MCF 10A (cell line): ENCODE measurements around the gene LMLN. TPM values are rescaled to one million over a fixed set of nuclear protein-coding genes. Genes with fewer than 3 reads are reported as not detected.
"Not testable (repeated sequence)": the region's sequence is repeated elsewhere in the genome, so short reads cannot be mapped to it uniquely, and the experiment has no call there.

Source experiments
- BruUV-seq: library from RNA; stranded (reverse); fragments of 400-500 nt; replicated peaks from 2 replicates; lab custom pipeline; 2021; lab: Mats Ljungman, UMichigan
- CTCF ChIA-PET: fragments of 300-600 bp; sonication (Branson Sonifier 250); formaldehyde crosslinking; extraction: SDS; loops from one replicate; lab custom pipeline; 2021; ENCODE audit warnings: antibody characterized with exemption, inconsistent platforms; lab: Yijun Ruan, JAX
- POLR2A ChIA-PET: fragments of 300-600, 350-650 bp; sonication (Branson Sonifier 250); formaldehyde crosslinking; extraction: SDS; loops from one replicate; lab custom pipeline; 2020; ENCODE audit warnings: antibody characterized with exemption, inconsistent platforms; lab: Yijun Ruan, JAX
- DNase-seq: peaks from one replicate; pipeline ENCODE4 v3.0.0-alpha.2; 2018; ENCODE audit not compliant: unreplicated experiment
- H3K27ac Mint-ChIP-seq: one replicate; pipeline ENCODE4 v1.8.0; 2022; ENCODE audit warnings: mild to moderate bottlenecking, low read depth, mixed read lengths; ENCODE audit not compliant: unreplicated experiment
- H3K27me3 Mint-ChIP-seq: one replicate; pipeline ENCODE4 v1.8.0; 2022; ENCODE audit warnings: mixed read lengths; ENCODE audit not compliant: insufficient read depth, unreplicated experiment
- H3K36me3 Mint-ChIP-seq: one replicate; pipeline ENCODE4 v1.8.0; 2022; ENCODE audit warnings: mild to moderate bottlenecking, moderate library complexity, mixed read lengths; ENCODE audit not compliant: insufficient read depth, unreplicated experiment
- H3K4me1 Mint-ChIP-seq: one replicate; pipeline ENCODE4 v1.8.0; 2022; ENCODE audit warnings: mixed read lengths; ENCODE audit not compliant: insufficient read depth, unreplicated experiment
- H3K4me3 Mint-ChIP-seq: one replicate; pipeline ENCODE4 v1.8.0; 2022; ENCODE audit warnings: mild to moderate bottlenecking, moderate library complexity, mixed read lengths; ENCODE audit not compliant: unreplicated experiment
- H3K9me3 Mint-ChIP-seq: one replicate; pipeline ENCODE4 v1.8.0; 2022; ENCODE audit warnings: mixed read lengths; ENCODE audit not compliant: unreplicated experiment
- CTCF ChIP-seq: fragments of 200-600 bp; IDR thresholded peaks from one replicate; pipeline ENCODE4 v1.8.0; 2022; ENCODE audit warnings: antibody characterized with exemption, mild to moderate bottlenecking; ENCODE audit not compliant: unreplicated experiment
- intact Hi-C: fragments of 100-400 bp; cut with micrococcal nuclease; formaldehyde crosslinking; loops from 2 replicates; pipeline ENCODE4 v1.14.1; 2022
- total RNA-seq: library from RNA; stranded (reverse); gene quantifications from 2 replicates; pipeline ENCODE4 v1.2.3, GENCODE V29; 2022

Gene LMLN
- total RNA-seq, 1 experiment from 2014 or later, result 8.0 TPM

- peaks cover 73% of the 10 kb centered on the region for H3K27me3 Mint-ChIP-seq
- intact Hi-C loops, result loop anchor here (1.0 kb wide), 1 partner anchor 174 kb away; no protein-coding TSS in a partner anchor
- CTCF ChIA-PET, result interaction anchor here (0.6 to 2.9 kb wide), 10 partner anchors 8 to 520 kb away, joined by 3 to 25 read pairs (median 4); no protein-coding TSS in a partner anchor
- H3K4me1 Mint-ChIP-seq, result no peaks in the 10 kb centered on the region
- BruUV-seq, result no TSS peak
- peak; percentile 60 for TF ChIP-seq CTCF
- peak; percentile 69 for DNase-seq
- H3K36me3 Mint-ChIP-seq, result no peaks in the 10 kb centered on the region
- H3K27ac Mint-ChIP-seq, result no peak overlapping the region
- H3K4me3 Mint-ChIP-seq, result peak overlapping the region; percentile 65
- H3K9me3 Mint-ChIP-seq, result no peaks in the 10 kb centered on the region
- POLR2A ChIA-PET, result interaction anchor here (2.1 kb wide), 1 partner anchor 9 kb away, joined by 8 read pairs; no protein-coding TSS in a partner anchor
Measured at GRCh38 chr3:198080521-198081384, 120.7 kb downstream of the LMLN start.

GRCh38 chr3:198081421-198081844 lies 121.4 kb downstream of the LMLN start:
- POLR2A ChIA-PET, result interaction anchor here (2.1 kb wide), 1 partner anchor 10 kb away, joined by 8 read pairs; no protein-coding TSS in a partner anchor
- TF ChIP-seq CTCF, result no peak

GRCh38 chr3:198082226-198082625 lies 122.2 kb downstream of the LMLN start:
- POLR2A ChIA-PET, H3K4me3 Mint-ChIP-seq, intact Hi-C loops, H3K9me3 Mint-ChIP-seq, H3K27ac Mint-ChIP-seq, DNase-seq, BruUV-seq, H3K4me1 Mint-ChIP-seq, H3K36me3 Mint-ChIP-seq: not testable (repeated sequence)
- peaks cover 73% of the 10 kb centered on the region for H3K27me3 Mint-ChIP-seq
- CTCF ChIA-PET, result interaction anchor here (0.9 kb wide), 1 partner anchor 11 kb away, joined by 4 read pairs; no protein-coding TSS in a partner anchor

More at GRCh38 chr3:198081421-198081844, 121.4 kb downstream of the LMLN start:
- intact Hi-C loops, result no loop called here
- Mint-ChIP-seq H3K9me3 (no peaks in the 10 kb centered on the region), H3K4me1 (no peaks in the 10 kb centered on the region), H3K27me3 (peaks cover 73% of the 10 kb centered on the region), H3K27ac (no peak overlapping the region), H3K36me3 (no peaks in the 10 kb centered on the region), H3K4me3 (no peak overlapping the region)
- DNase-seq, result no peak
- no TSS peak for BruUV-seq
- CTCF ChIA-PET, result interaction anchor here (1.6 to 2.9 kb wide), 4 partner anchors 9 to 16 kb away, joined by 12 to 25 read pairs (median 16); no protein-coding TSS in a partner anchor

- no peak for TF ChIP-seq CTCF
- ChIA-PET POLR2A (no interaction called here), CTCF (interaction anchor here (0.8 kb wide), 1 partner anchor 8 kb away, joined by 4 read pairs; no protein-coding TSS in a partner anchor)
- DNase-seq, result no peak
- Mint-ChIP-seq H3K27me3 (peaks cover 86% of the 10 kb centered on the region), H3K4me1 (no peaks in the 10 kb centered on the region), H3K9me3 (no peaks in the 10 kb centered on the region), H3K36me3 (no peaks in the 10 kb centered on the region), H3K27ac (no peak overlapping the region), H3K4me3 (no peak overlapping the region)
- BruUV-seq, result no TSS peak
- intact Hi-C loops, result no loop called here
Measured at GRCh38 chr3:198088421-198088955, 128.5 kb downstream of the LMLN start.
